GM12875 (cell line): ENCODE results near the gene POU6F2.

ENCODE experiments used
- H3K4me3 ChIP-seq: one replicate; pipeline ENCODE4 v1.5.1; 2011; ENCODE audit warnings: low read depth, low read length, control low read depth
- CTCF ChIP-seq: IDR thresholded peaks from 2 replicates; pipeline ENCODE4 v1.5.1; 2011; ENCODE audit warnings: low read depth, mild to moderate bottlenecking, control low read depth, inconsistent platforms, low read length, moderate library complexity, borderline replicate concordance; ENCODE audit not compliant: insufficient read depth

Gene POU6F2

GRCh38 chr7:39460486-39460885 lies 482.8 kb downstream of the POU6F2 start:
- no peak overlapping the region for H3K4me3 ChIP-seq
- TF ChIP-seq CTCF, result no peak

GRCh38 chr7:39461263-39461820 lies 483.6 kb downstream of the POU6F2 start:
- H3K4me3 ChIP-seq, result no peak overlapping the region
- TF ChIP-seq CTCF, result no peak

GRCh38 chr7:39463252-39463651 lies 485.5 kb downstream of the POU6F2 start:
- H3K4me3 ChIP-seq, result no peak overlapping the region
- TF ChIP-seq CTCF, result no peak

- no peak for TF ChIP-seq CTCF
- no peak overlapping the region for H3K4me3 ChIP-seq
Observed at GRCh38 chr7:39464350-39465054, 486.8 kb downstream of the POU6F2 start.

GRCh38 chr7:39465055-39465929 lies 487.6 kb downstream of the POU6F2 start:
- H3K4me3 ChIP-seq, result no peak overlapping the region
- peak; percentile 68 for TF ChIP-seq CTCF

- H3K4me3 ChIP-seq, result no peak overlapping the region
- no peak for TF ChIP-seq CTCF
Observed at GRCh38 chr7:39468261-39468660, 490.6 kb downstream of the POU6F2 start.
